HFF-Myc (cell line): ENCODE data around the gene SMG6.

Experiments used
- DNase-seq: peaks from one replicate; pipeline ENCODE4 v3.0.0-alpha.2; 2011; ENCODE audit warnings: low read depth; ENCODE audit errors: extremely low read depth
- H3K4me3 ChIP-seq: replicated peaks from 2 replicates; pipeline ENCODE4 v1.5.1; 2011; ENCODE audit warnings: low read depth, mild to moderate bottlenecking, control low read depth, low read length
- CTCF ChIP-seq: IDR thresholded peaks from 2 replicates; pipeline ENCODE4 v1.5.1; 2012; ENCODE audit warnings: mild to moderate bottlenecking, low read depth, low read length, control low read depth; ENCODE audit errors: missing control alignments

Gene SMG6

GRCh38 chr17:2184993-2185931 lies 118.3 kb downstream of the SMG6 start:
- no peak overlapping the region for H3K4me3 ChIP-seq
- no peak for DNase-seq
- no peak for TF ChIP-seq CTCF

GRCh38 chr17:2183346-2183745 lies 120.2 kb downstream of the SMG6 start:
- TF ChIP-seq CTCF = no peak
- DNase-seq = no peak
- no peak overlapping the region for H3K4me3 ChIP-seq

- no peak overlapping the region for H3K4me3 ChIP-seq
Measured at GRCh38 chr17:2181897-2182448, 121.6 kb downstream of the SMG6 start.

GRCh38 chr17:2181206-2181896 lies 122.2 kb downstream of the SMG6 start:
- no peak overlapping the region for H3K4me3 ChIP-seq
- DNase-seq = no peak
- no peak for TF ChIP-seq CTCF

More at GRCh38 chr17:2181897-2182448, 121.6 kb downstream of the SMG6 start:
- TF ChIP-seq CTCF = no peak
- DNase-seq = no peak

- no peak overlapping the region for H3K4me3 ChIP-seq
- no peak for DNase-seq
- TF ChIP-seq CTCF = no peak
Measured at GRCh38 chr17:2180768-2181167, 122.8 kb downstream of the SMG6 start.

GRCh38 chr17:2179615-2180295 lies 123.8 kb downstream of the SMG6 start:
- no peak for TF ChIP-seq CTCF
- no peak overlapping the region for H3K4me3 ChIP-seq
- peak; percentile 99 for DNase-seq
